Measurements from ENCODE around the gene MYL12A. TPM values are rescaled to one million over a fixed set of nuclear protein-coding genes. Genes with fewer than 3 reads are reported as not detected.
"Not testable (repeated sequence)": the region's sequence is repeated elsewhere in the genome, so short reads cannot be mapped to it uniquely, and the experiment has no call there.

The MYL12A gene
- total RNA-seq, 1 donor from 2014 or later: 1,167 TPM

DNA sequence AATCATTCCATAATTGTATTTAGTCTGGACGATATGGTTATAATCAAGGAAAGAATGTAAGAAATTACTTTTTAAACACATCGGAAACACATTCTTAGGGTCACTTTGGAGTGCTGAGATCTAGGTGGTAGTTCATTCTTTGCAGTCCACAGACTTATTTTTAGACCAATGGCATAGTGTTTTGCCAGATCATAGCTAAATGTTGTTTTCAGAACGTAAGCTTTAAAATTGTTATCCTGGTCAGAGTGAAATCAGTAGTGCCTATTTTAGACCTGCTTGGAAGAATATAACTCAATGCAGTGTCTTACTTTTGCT is 4.3 kb downstream of the MYL12A start:
- no peak for DNase-seq (ENCODE audit: extremely low read depth, low read depth, low spot score)

DNA sequence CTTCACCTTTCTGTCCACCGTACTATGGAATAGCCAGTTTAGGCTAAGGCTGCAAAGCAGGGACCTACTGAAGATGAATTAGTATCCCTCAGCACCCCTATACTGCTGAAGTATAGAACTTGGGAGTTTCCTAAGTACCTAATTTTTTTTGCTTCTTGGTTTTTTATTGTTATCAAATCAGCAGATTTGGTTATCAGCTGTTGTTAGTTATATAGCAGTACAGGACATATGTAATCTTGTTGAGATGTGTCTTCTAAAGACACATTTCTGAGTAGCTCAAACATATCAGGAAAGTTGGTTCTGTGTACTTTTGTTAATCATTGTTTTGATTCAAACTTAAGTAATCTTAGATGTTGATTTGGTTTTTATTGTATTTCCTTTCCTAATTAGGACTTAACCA is 5.2 kb downstream of the MYL12A start:
- no peak for DNase-seq (ENCODE audit: extremely low read depth, low read depth, low spot score)

DNA sequence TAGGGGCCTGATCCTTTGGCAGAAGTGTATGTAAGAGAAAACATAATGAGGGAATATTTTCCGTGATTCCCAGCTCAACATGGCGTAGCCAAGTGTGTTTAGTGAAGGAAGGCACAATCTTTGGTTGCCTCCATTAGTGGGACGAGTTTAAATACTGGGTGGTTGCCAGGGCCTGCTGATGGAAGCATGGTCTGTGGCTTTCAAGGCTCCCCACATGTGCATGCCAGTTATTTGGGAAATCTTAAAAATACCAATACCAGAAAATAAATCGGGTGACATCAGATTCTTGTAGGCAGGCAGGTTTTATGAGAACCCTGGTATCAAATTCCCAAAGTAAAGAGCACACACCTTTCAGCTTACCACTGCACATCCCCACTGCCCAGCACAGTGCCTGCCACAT is 7.1 kb downstream of the MYL12A start:
- DNase-seq (ENCODE audit: extremely low read depth, low read depth, low spot score): no peak

DNA sequence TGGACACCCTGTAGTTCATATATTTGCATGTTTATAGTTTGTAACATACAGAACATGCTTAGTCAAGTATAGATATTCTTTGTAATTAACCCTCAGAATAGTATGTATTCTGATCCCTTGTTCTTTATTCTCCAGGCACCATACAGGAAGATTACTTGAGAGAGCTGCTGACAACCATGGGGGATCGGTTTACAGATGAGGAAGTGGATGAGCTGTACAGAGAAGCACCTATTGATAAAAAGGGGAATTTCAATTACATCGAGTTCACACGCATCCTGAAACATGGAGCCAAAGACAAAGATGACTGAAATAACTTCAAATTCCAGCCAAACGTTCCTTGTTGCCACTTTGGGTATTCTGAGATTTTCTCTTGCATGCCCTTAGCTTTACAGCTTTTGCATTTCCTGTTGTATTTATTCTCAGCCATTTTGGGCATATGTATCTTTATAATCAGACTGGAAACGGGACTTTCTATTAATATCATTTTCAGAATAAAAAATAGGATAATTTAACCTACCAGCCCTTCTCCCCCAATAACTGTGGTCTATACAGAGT is 8.1 kb downstream of the MYL12A start:
- no peak for DNase-seq (ENCODE audit: extremely low read depth, low read depth, low spot score)

DNA sequence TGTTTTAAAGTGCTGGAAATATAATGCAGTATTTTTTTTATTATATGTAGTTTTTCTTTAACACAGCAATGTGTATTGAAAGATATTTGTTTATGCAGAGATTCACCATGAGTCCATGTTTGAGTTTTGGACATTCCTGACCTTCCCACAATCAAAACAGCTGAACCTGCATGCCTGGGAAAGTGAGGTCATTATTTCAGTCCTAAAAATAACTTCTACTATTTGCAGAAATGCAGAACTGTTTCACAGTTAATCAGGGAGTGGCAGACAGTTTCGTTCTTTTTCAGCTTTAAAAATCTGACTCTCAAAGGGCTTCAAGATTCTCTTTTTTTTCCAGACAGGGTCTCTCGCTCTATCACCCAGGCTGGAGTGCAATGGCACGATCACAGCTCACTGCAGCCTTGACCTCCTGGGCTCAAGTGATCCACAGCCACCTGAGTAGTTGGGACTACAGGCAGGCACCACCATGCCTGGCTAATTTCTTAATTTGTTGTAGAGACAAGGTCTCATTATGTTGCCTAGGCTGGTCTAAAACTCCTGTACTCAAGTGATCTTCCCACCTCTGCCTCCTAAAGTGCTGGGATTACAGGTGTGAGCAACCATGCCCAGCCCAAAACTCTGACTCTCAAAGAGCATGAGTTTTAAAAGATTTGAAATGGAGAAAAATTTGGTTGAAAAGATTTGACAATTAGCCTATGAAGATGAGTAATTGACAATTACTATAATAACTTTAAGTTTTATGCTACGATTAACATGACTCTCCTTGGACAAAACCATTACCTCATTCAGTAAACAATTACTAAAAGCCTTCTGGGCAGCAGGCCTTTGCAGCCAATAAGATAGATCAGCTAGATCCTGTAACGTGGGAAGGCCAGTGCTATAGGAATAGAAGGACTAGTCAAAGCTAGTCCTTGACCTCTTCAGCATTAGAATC is 9.4 kb downstream of the MYL12A start:
- DNase-seq (ENCODE audit: extremely low read depth, low read depth, low spot score): no peak

DNA sequence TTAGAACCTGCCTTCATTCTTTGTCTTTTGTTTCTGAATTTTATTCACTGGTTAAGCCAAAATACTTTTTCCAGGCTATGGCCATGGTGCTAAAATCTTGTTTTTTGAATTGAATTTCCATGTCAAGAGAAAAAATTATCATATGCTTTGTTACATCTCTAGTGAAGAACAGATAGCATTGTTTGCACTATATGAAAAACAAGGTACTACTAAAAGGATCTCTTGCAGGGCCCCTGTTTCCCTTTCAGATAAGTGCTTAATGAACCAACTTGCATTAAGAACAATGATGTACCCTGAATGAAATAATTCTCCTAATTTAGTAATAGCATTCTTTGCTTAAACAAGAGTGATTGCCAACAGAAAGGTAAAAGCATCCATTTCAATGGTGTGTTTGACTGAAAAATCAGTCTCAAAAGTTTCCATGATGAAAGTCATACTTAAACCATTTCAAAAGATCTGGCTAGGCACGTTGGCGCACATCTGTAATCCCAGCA is 10.1 kb downstream of the MYL12A start:
- no peak for DNase-seq (ENCODE audit: extremely low read depth, low read depth, low spot score)

DNA sequence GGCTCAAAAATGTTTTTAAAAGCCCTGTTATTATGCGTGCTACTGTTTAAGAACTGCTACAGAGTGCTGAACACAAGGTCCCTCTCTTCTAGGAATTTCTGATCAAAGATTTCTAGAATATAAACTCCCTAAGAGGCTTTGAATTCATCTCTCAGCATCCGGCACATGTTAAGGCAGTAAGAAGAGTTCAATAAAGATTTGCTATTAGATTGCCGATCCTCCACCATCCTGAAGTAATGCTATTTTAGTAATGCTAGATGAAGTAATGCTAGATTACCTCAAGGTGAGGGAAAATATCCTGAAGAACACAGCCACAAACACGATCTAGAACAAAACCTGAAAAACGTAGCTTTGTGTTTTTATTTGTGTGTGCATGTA is 13.4 kb downstream of the MYL12A start:
- DNase-seq (ENCODE audit: extremely low read depth, low read depth, low spot score): no peak

DNA sequence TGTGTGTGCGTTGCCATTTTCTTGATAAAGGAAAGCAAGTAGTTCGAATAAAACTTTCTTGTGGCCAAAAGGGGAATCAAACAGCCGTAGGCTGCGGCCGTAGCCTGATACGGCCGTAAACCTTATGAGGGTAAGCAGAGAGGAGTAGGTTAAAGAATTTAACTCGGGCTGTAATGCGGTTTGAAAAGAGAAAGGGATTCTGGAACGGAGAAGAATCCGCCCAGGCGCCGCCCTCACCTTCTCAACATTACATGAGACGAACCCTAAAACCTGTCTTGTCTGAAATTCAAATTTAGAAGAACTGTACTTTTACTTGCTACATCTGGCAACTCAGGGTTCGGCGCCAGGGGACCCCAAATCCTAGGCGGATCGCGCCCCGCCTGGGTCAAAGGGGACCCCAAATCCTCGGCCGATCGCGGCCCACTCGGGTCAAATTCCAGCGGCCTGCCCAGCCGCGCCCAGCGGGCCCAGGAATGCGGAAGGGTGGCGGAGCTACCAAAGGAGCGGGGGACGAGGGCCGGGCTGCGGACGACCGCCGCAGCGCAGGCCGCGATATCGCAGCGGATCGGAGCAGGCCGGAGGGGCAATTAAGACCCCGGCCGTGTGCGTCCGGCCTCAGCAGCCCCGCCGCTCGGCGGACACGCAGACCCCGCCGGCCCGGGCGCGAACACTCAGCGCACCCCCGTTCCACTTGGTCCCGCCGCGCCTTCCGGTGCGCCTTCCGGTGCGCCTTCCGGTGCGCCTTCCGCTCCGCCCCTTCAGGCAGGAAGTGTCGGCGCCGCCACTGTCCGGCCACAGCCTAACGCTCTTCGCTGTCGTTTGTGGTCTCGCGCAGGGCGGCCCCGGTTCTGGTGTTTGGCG is 14.0 kb downstream of the MYL12A start, which contains the start of gene MYL12B:
Gene MYL12B, plus strand, starts transcription at position 761 of the 861 bp plus-strand sequence. CDS start 10,766 bp downstream, outside the sequence.
- no peak for DNase-seq (ENCODE audit: extremely low read depth, low read depth, low spot score)

DNA sequence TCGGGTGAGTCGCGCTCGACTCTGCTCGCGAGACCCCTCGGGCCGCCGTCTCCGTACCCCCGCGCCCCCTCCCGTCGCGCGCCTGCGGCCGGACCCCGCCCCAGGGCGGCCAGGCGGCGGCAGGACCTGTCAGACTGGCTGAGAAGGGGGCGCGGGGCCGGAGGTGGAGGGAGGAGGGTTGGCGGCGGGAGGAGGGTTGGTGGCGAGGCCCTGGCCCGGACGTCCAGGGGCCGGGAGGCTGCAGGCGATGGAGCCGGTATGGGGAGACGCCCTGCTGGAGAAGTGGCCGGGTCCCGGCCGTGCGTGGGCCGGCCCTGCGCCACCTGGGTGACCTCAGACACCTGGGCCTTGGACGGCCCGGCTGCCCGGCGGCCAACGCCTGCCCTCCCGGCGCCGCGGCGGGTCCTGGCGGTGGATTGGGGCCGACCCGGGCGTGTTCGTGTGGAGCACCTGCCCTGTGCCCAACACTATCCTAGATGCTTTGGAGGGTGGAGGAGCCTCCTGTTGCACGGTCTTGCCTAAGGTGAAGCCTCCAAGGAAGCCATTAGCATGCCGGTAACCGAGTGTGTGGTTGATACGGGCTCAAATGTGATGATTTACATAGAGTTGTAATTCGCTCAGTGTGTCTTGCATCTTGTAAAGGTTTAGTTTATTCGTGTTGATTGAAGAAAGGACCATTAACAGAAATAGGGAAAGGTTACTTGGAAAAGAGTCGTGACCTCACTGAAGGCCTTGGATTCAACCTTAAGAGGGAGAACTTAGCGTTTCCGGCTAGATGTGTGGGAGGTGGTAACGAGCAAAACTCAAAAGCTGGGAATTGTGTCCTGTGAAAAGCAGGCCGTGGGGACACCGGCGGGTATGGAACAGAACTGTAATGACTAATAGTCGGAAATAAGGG is 14.9 kb downstream of the MYL12A start:
- no peak for DNase-seq (ENCODE audit: extremely low read depth, low read depth, low spot score)

DNA sequence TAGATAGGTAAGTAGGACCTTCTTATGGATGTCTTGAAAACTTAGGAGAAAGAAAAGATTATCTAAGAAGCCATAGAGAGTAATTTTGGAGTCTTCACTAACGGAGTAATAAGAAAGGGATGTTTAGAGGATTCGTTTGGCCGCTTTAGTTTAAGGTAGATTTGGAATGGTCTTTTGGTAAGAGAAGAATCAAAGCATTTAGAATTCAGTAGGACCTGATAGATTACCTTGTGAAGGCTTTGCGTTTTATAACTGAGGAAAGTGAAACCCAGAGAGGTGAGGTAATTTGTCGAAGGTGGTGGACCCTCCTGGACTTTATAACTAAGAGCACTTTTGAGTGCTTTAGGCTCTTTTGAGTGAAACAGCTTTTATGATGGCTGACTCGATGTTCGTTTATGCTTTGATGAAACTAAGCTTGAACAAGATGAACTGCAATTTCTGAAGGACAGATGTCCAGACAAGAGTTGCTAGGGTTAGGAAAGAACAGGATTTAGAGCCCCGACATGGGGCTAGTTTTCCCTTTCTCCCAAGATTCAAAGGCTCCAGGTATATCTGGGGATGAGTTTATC is 15.6 kb downstream of the MYL12A start:
- no peak for DNase-seq (ENCODE audit: extremely low read depth, low read depth, low spot score)

DNA sequence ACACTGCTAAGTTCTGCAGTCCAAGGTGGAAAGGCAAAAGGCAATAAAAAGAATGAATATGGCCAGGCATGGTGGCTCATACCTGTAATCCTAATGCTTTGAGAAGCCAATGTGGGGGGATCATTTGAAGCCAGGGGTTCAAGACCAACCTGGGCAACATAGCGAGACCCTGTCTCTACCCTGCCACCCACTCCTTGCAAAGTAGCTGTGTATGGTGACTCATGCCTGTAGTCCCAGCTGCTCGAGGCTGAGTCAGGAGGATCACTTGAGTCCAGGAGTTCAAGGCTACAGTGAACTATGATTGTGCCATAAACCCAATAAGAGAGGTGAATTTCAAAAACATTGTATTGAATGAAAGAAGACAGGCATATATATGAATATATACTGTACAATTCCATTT is 16.8 kb downstream of the MYL12A start:
- no peak for DNase-seq (ENCODE audit: extremely low read depth, low read depth, low spot score)

DNA sequence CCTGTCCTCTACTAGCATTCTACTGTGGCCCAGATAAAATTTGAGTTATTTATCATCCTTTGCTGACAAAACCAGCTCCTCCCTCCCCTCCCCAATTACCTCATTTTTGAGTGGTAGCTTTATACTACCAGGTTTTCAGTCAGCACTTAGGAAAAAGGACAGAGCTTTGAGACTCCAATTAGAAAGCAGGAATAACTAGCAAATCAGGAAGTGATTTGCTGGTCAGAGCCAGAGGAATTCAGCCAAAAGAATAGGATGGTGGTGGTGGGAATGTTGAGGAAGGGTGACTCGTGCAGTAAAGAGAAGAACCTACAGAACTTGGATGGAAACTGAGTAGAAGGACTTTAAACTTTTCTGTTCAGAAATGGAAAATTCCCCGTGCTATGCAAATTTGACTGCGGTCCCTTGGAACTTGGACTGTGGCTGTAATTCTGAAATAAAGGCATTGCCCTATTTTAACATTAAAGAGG is 18.0 kb downstream of the MYL12A start:
- DNase-seq (ENCODE audit: extremely low read depth, low read depth, low spot score): no peak

DNA sequence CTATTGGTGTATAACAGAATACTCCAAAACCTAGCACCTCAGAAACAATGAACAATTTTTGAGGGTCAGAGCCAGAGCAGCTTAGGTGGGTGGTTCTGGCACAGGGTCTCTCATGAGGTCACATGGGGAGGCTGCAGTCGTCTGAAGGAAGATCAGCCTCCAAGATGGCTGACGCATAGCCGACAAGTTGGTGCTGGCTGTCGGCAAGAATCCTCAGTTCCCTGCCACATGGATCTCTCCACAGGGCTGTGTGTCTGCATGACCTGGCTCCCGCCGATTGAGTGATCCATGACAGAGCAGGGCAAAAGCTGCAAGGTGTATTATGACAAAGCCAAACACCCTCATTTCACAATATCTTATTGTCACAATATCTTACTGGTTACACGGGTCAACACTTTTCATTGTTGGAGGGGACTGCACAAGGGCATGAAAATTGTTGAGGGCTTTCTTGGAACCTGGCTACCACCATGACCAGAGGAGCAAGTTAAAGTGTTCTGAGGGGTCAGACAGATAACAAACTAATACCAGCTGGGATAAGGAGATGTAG is 18.5 kb downstream of the MYL12A start:
- no peak for DNase-seq (ENCODE audit: extremely low read depth, low read depth, low spot score)

DNA sequence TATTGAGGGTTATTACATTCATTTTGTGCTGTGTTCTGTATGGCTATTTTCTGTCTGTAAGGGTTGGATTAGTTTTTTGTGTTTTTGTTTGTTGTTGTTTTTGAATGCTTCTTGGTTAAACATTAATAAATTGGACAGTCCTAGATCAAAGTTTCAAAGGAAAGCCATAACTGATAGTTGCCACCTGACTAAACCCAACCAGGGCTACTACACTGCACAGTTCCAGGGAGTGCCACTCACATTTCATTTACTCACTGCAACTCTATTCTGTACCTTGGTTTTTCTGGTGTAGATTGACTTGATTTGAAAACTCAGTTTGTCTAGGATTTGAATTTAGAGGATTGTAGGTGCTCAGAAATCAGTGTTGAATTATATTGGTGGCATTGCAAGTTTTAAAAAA is 20.7 kb downstream of the MYL12A start:
- DNase-seq (ENCODE audit: extremely low read depth, low read depth, low spot score): no peak

DNA sequence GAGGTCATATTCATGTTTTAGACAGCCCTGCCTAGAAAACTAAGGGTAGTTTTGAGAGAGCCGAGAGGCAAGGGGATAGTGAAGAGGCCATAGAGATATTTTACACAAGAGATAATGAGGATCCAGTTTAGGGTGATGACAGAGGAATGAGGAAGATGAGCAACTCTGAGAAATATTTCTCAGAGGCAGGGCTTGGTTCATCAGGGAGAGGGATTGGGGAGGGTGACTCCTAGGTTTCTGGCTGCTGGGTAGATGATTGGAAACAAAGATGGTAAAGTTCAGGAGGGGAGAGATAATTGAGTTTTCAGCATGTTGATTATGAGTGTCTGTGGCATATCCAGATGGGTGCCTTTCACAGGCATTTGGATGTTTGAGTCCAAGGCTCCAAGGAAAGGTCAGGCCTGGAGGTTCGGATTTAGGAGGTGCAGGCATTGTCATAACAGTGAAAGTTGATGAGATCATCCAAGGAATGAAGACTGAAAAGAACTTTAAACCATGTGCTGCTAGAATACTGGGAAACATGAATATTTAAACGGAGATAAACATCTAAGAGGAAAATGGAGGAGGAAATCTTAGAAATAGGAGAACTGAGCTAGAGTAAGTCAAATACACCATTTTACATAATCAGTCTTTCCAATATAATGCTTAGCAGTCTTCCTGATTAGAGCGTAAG is 21.8 kb downstream of the MYL12A start:
- DNase-seq (ENCODE audit: extremely low read depth, low read depth, low spot score): no peak

DNA sequence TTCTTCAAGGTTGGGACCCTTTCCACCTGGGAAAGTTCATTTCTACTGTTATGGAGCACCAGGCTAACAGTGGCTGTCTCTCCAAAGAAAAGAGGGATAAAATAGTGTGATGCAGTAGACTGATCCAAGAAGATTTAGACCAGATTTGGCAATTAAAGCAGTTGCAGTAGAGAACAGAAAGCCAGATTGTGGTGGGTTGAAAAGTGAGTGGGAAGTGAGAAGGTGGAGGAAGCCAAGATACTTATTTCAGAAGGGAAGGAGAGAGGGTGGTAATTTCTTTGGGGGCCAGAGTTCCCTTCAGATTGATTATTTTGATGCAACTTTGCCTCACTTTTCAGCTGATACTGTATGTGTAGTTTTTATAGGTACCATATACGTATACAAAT is 22.3 kb downstream of the MYL12A start:
- no peak for DNase-seq (ENCODE audit: extremely low read depth, low read depth, low spot score)

DNA sequence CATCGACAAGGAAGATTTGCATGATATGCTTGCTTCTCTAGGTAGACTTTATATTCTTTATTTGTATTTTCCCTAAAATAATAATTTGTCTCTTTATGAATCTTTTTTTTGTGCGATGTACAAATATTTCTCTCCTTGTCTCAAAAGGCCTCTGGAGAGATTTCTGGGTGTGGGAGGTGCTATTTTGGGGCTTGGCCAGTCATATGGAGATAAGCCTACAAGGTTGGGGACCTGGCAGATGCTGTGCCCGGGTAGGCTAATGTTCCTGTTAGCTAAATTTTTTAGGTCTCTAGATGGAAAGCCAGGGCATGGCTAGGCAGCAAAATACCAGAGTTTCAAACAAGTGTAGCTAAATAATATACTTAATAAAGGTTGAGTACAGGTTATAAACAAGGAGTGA is 25.4 kb downstream of the MYL12A start:
- no peak for DNase-seq (ENCODE audit: extremely low read depth, low read depth, low spot score)

DNA sequence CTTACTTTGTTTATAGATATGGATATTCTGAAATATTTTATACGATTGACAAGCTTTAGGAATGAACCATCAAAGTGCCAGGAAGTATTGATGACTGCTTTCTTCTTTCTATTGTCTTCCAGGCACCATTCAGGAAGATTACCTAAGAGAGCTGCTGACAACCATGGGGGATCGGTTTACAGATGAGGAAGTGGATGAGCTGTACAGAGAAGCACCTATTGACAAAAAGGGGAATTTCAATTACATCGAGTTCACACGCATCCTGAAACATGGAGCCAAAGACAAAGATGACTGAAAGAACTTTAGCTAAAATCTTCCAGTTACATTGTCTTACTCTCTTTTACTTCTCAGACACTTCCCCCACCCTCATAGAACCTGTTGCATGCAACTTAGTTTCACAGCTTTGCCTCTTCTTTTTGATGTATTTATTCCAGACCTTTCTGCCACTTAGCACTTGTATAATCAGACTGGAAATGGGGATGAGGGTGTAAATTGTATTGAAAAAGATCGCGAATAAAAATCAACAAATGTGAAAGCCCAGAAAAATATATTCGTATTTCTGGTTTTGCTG is 30.1 kb downstream of the MYL12A start:
- not testable (repeated sequence) for DNase-seq (ENCODE audit: extremely low read depth, low read depth, low spot score)

Data from glomerular endothelial cell (primary cell).